Measurements from ENCODE around the gene RAB7B.

GRCh38 chr1:205998457-205999241, 4.5 kb downstream of the RAB7B start:
- TF ChIP-seq CTCF (IDR thresholded peaks at IDR 0.05 in 4 of 5, conservative IDR thresholded peaks at IDR 0.05 in 1 of 5) (no peak), POLR2A (IDR thresholded peaks at IDR 0.05) (no peak)
